Measurements from ENCODE around the gene DLG2.
"Not testable (repeated sequence)": the region's sequence is repeated elsewhere in the genome, so short reads cannot be mapped to it uniquely, and the experiment has no call there.

Gene DLG2

DNA sequence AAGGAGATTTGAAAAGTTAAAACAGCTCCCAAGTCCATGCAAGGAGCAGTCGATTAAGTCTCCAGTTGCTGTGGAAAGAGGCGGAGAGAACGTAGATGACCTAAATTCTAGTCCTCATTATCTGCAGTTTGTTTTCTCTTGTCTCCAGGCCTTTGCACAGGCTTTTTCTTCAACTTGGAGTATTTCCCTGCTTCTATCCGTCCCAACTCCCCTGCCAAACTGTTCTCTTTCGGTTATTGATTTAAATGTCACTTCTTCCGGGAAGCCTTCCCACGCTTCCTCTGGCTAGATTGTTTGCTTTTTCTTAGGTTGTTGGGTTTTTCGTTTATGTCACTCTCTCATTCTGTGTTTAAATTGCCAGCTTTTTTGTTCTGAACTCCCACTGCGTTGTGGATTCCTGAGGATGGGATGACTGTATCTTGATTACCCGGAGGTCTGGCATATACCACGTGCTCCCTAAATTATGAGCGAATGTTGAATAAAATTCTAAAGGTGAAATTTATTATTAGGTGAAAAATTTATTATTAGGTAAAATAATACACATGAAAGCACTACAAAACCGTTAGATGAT, 1.7 kb upstream of the DLG2 start:
- H3K4me3 ChIP-seq (replicated peaks in 1 of 2; ENCODE audit: low read depth in 2 of 2, low read length in 2 of 2): peak overlapping the region; percentile 66 to 85
- no peak for TF ChIP-seq CTCF (IDR thresholded peaks at IDR 0.05; ENCODE audit: low read depth, low read length)
- peak in 1 of 2 donors; percentile 3 for DNase-seq (ENCODE audit: low read depth in 2 of 2)

DNA sequence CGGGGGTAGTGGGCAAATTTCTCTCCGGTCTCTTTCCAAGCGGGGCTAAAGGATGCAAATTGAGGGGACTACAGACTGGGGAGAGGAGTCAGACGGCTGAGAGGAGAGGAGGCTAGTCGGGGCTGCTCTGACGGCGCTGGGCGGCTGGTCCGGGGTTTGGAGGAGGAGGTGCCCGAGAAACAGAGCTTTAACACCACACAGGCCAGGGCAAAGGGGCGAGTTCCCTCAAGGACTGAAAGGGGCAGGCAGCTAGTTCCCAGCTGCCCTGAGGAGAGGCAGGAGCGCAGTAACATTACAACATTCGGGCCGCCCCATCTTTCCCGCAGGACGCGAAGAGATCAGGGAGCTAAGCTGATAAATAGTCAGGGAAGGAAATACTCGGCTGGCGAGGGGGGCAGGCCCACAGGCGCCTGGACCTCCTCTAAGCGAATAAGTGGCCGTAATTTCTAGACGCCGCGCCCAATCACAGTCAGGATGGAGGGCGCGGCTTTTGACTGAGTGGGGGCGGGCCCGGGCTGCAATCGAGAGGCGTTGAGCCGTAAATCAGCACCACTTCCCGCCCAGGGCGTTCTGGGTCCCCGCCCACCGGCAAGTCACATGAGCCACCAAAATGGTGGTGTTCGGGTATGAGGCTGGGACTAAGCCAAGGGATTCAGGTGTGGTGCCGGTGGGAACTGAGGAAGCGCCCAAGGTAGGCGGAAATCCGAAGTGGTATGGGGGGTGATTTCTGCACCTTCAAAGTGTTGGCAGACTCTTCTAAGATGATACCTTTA, 1.0 kb upstream of the DLG2 start, which contains the start of gene TMEM126B:
TSS of gene TMEM126B (plus strand) at position 596 of the 773 bp plus-strand sequence. CDS start at position 611, 15 bp downstream.
- no peak for TF ChIP-seq CTCF (IDR thresholded peaks at IDR 0.05; ENCODE audit: low read depth, low read length)
- peak within 1 kb of the TSS; percentile 66 to 85 for H3K4me3 ChIP-seq (replicated peaks in 1 of 2; ENCODE audit: low read depth in 2 of 2, low read length in 2 of 2)
- peak; percentile 96 to 97 for DNase-seq (ENCODE audit: low read depth in 2 of 2)

GRCh38 chr11:85626496-85626895, 648 bp downstream of the DLG2 start:
- no peak for TF ChIP-seq CTCF (IDR thresholded peaks at IDR 0.05; ENCODE audit: low read depth, low read length)
- H3K4me3 ChIP-seq (replicated peaks in 1 of 2; ENCODE audit: low read depth in 2 of 2, low read length in 2 of 2): no peak overlapping the region
- DNase-seq (ENCODE audit: low read depth in 2 of 2): no peak

- no peak for DNase-seq (ENCODE audit: low read depth in 2 of 2)
- TF ChIP-seq CTCF (IDR thresholded peaks at IDR 0.05; ENCODE audit: low read depth, low read length): no peak
These were observed 6.9 kb downstream of the DLG2 start for GRCh38 chr11:85620256-85620655.

DNA sequence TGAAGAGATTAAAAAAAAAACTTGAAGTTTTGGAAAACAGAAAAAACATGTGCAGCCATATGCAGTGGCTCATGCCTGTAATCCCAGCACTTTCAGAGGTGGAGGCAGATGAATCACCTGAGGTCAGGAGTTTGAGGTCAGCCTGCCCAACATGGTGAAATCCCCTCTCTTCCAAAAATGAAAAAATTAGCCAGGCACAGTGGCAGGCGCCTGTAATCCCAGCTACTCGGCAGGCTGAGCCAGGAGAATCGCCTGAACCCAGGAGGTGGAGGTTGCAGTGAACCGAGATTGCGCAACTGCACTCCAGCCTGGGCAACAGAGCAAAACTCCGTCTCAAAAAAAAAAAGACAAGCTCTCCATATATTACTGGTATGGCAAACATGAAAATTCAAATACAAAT, 7.6 kb downstream of the DLG2 start:
- no peak for TF ChIP-seq CTCF (IDR thresholded peaks at IDR 0.05; ENCODE audit: low read depth, low read length)
- no peak overlapping the region for H3K4me3 ChIP-seq (replicated peaks in 1 of 2; ENCODE audit: low read depth in 2 of 2, low read length in 2 of 2)
- peak in 1 of 2 donors; percentile 14 for DNase-seq (ENCODE audit: low read depth in 2 of 2)

More at GRCh38 chr11:85620256-85620655, 6.9 kb downstream of the DLG2 start:
- H3K4me3 ChIP-seq (replicated peaks in 1 of 2; ENCODE audit: low read depth in 2 of 2, low read length in 2 of 2): no peak overlapping the region

DNA sequence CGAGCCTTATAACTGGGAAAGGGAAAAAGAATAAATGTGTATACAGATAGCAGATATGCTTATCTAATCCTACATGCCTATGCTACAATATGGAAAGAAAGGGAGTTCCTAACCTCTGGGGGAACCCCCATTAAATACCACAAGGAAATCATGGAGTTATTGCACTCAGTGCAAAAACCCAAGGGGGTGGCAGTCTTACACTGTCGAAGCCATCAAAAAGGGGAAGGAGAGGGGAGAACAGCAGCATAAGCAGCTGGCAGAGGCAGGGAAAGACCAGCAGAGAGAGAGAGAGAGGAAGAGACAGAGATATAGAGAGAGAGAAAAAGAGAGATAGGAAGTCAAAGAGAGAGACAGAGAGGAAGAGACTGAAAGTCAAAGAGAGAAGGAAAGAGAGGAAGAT, 15.5 kb downstream of the DLG2 start:
- not testable (repeated sequence) for DNase-seq (ENCODE audit: low read depth in 2 of 2); H3K4me3 ChIP-seq (replicated peaks in 1 of 2; ENCODE audit: low read depth in 2 of 2, low read length in 2 of 2)

DNA sequence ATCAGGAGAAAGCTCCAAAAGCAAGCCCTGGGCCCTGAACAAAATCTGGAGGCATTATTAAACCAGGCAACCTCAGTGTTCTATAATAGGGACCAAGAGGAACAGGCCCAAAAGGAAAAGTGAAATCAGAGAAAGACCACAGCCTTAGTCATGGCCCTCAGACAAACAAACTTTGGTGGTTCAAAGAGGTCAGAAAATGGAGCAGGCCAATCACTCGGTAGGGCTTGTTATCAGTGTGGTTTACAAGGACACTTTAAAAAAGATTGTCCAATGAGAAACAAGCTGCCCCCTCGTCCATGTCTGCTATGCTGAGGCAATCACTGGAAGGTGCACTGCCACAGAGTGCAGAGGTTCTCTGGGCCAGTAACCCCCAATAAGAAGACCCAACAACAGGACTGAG, 17.9 kb downstream of the DLG2 start:
- not testable (repeated sequence) for H3K4me3 ChIP-seq (replicated peaks in 1 of 2; ENCODE audit: low read depth in 2 of 2, low read length in 2 of 2); DNase-seq (ENCODE audit: low read depth in 2 of 2)

- not testable (repeated sequence) for DNase-seq (ENCODE audit: low read depth in 2 of 2); H3K4me3 ChIP-seq (replicated peaks in 1 of 2; ENCODE audit: low read depth in 2 of 2, low read length in 2 of 2)
These were observed 18.5 kb downstream of the DLG2 start for GRCh38 chr11:85608621-85609020.

DNA sequence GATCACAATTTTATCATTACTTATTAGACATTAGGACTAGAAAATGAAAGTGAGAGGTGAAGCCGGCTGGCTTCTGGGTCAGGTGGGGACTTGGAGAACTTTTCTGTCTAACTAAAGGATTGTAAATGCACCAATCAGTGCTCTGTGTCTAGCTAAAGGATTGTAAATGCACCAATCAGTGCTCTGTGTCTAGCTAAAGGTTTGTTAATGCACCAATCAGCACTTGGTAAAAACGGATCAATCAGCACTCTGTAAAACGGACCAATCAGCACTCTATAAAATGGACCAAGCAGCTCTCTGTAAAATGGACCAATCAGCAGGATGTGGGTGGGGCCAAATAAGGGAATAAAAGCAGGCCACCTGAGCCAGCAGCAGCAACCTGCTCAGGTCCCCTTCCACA, 20.9 kb downstream of the DLG2 start:
- not testable (repeated sequence) for H3K4me3 ChIP-seq (replicated peaks in 1 of 2; ENCODE audit: low read depth in 2 of 2, low read length in 2 of 2); DNase-seq (ENCODE audit: low read depth in 2 of 2)
